HG03457 (cell line): Measurements from ENCODE around the gene NCAPD3.
"Not testable (repeated sequence)": the region's sequence is repeated elsewhere in the genome, so short reads cannot be mapped to it uniquely, and the experiment has no call there.

ENCODE experiments used
- ATAC-seq: cut with Tn5 transposase; IDR thresholded peaks from one replicate; pipeline ENCODE4 v1.9.1; 2021; ENCODE audit warnings: moderate number of reproducible peaks; ENCODE audit not compliant: unreplicated experiment

Gene NCAPD3

DNA sequence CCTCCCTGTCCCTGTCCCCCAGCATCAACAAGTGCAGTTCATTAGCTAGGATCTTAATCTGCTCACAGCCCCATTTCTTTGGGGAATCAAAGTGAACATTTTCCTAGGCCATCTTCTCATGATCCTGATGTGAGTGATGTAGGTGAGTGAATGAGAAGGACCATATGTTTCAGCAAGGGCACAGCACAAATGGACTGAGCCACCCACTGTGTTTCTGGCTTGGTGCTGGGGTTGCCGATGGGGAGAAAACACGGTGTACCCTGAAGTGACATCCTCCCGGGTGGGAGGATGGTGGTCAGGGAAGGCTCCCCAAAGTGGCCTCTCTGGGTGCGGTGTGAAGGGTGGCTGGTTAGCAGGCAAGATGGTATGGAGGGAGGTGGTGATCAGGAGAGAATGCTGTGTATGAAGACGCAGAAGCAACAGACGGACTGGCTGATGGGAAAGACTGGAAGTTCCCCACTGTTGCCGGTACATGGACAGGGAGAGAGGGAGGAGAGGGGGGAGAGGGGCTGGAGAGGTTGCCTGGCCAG, 82.7 kb downstream of the NCAPD3 start:
- no peak for ATAC-seq

DNA sequence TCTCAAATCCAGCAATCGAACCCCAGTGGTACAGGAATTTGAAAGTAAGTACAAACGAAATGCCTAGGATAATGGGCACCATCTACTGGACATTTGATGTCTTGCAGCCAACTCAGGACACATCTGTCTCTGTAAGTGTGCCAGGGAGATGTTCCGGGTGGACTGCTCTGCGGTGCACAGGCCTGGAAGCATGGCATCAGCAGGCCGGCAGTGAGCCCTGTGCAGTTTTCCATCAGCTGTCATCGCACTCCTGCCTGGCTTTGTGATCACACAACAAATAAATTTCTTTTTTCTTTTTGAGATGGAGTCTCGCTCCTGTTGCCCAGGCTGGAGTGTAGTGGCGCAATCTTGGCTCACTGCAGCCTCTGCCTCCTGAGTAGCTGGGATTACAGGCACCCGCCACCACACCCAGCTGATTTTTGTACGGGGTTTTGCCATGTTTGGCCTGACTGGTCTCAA, 83.9 kb downstream of the NCAPD3 start:
- ATAC-seq, result no peak

GRCh38 chr11:134139303-134139872, 84.4 kb downstream of the NCAPD3 start:
- no peak for ATAC-seq

- ATAC-seq, result no peak
Observed at GRCh38 chr11:134138376-134138775, 85.4 kb downstream of the NCAPD3 start.

DNA sequence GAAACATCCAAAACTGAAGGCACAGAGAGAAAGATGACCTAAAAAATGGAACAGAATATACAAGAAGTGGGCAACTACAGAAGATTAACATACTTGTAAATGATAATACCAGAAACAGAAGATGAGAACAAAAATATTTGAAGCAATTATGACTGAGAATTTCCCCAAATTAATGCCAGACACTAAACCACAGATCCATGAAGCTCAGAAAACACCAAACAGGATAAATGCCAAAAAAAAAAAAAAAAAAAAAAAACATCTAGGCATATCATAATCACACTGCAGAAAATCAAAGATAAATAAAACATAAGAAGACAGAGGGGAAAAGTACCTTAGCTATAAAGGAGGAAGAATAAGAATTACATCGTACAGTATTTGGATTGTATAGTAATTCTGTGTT, 89.6 kb downstream of the NCAPD3 start:
- no peak for ATAC-seq

GRCh38 chr11:134132808-134133207, 91.0 kb downstream of the NCAPD3 start:
- no peak for ATAC-seq

GRCh38 chr11:134131628-134132244, 92.0 kb downstream of the NCAPD3 start:
- no peak for ATAC-seq

GRCh38 chr11:134126217-134126822, 97.4 kb downstream of the NCAPD3 start:
- no peak for ATAC-seq

GRCh38 chr11:134125507-134125906, 98.3 kb downstream of the NCAPD3 start:
- ATAC-seq, result no peak

DNA sequence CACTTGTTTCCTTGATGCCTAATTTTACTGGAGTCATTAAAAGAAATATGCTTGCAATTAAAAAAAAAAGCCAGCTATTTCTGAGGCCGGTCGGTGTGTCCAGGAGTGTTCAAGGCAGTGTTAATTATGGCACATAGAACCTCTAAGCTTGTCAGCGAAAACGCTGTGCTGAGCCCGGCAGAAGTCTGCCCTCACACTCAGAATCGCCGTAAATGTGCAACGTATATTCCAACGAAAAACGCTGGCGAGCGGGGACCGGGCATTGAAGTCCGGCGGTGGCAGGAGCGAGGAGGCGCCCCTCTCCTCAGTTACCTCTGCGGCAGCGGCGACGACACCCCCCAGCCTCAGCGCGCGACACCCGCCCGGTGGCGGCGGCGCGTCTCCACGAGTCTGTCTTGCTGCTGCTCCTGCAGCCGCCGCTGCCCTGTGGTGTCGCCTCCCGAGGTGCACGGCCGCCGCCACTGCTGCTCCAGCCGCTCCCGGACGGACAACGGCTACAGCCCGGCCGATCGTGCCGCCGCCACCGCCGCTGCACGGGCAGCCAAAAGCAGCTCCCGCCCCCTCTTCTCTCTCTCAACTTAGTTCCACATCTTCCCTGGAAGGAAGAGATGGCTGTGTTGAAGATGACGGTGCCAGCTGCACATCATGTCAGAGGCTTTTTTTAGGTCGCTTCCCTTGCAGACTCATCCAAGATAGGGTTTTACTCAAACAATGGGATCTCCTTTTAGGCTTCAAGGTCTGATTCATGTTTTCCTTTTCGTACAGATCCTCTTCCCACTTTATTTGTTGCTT, 98.9 kb downstream of the NCAPD3 start:
- ATAC-seq, result no peak

DNA sequence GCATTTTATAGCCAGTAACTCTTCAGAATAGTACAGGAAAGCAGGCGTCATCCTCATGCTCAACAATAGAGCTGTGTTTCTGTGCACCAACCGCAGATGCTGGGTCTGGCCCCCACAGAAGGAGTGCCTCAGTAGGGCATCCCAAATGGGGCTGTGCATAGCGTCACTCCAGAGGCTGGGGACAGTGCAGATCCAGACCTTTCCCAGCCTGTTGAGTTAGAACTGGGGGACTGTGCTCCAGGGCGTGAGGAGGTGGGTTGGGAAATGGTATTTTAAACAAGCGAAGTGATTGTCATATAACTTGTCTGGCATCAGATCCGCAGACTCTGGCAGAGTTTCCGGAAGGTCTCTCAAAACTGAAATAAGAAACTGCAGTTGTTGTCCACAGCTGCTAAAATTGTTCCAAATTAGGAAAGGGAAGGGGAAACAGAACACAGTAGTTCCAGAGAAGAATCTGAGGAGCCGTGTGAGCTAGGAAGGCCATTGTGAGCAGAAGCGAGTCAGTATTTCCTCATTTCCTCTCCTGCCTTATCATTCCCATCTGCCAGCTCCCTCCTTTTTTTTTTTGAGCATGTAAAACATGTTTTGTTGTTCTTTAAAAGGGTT, 102.7 kb downstream of the NCAPD3 start:
- no peak for ATAC-seq

- ATAC-seq, result no peak
Observed at GRCh38 chr11:134120143-134120850, 103.5 kb downstream of the NCAPD3 start.

GRCh38 chr11:134119094-134119493, 104.7 kb downstream of the NCAPD3 start:
- no peak for ATAC-seq

DNA sequence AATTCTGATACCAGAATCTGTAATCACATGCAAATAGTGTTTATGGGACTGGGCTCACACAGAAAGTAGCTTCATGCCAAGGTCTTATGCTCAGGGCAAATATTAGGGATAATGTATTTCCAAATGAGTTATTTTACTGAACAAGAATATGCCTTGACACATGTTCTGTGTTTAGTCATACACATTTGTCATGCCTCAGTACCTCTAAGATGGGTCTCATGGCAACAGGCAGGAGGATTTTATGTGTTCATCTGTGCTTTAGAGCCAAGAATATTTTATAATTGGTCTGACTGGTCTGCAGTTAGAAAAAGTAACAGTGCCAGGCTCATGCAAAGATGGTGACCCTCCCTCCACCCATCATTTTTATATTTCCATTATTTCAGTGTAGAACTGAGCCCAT, 105.8 kb downstream of the NCAPD3 start:
- no peak for ATAC-seq

DNA sequence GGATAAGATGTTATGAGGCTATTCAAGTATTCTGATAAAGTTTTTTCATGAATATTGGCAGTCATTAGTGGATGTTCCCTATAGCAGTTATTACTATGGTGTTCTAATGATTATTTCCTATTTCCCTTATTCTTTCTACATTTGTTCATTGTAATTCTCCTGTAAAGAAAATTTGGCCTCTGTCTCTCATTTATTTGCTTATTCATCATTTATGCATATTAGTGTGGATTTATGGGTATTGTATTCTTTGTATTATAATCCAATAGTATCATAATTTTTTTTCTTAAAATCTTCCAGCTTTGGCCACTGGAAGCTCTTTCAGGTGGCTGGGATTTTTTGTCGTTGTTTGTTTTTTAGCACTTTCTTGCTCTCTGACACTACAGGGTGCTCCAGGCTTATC, 107.6 kb downstream of the NCAPD3 start:
- no peak for ATAC-seq

- not testable (repeated sequence) for ATAC-seq
Observed at GRCh38 chr11:134113787-134114186, 110.0 kb downstream of the NCAPD3 start.

GRCh38 chr11:134110252-134110815, 113.4 kb downstream of the NCAPD3 start:
- ATAC-seq, result no peak
